SK-N-SH (cell line): Measurements from ENCODE around the gene NTSR1. TPM values are rescaled to one million over a fixed set of nuclear protein-coding genes. Genes with fewer than 3 reads are reported as not detected.

ENCODE experiments used
- CTCF ChIA-PET: fragments of 300-600, 350-600 bp; formaldehyde crosslinking; extraction: SDS; loops from one replicate; lab custom pipeline; 2021; lab: Yijun Ruan, JAX
- POLR2A ChIA-PET: fragments of 350-600 bp; sonication (Branson Sonifier 250); formaldehyde crosslinking; extraction: SDS; loops from one replicate; lab custom pipeline; 2020; ENCODE audit warnings: antibody characterized with exemption, inconsistent platforms; lab: Yijun Ruan, JAX
- DNase-seq: peaks from one replicate; pipeline ENCODE4 v3.0.0; 2012
- H2AFZ ChIP-seq: fragments of 200-600 bp; sonication (generic); 2 replicates; pipeline ENCODE4 v1.8.1; 2016; ENCODE audit warnings: antibody characterized with exemption, mild to moderate bottlenecking, low read depth
- H3F3A ChIP-seq: fragments of 200-600 bp; sonication (generic); replicated peaks from 2 replicates; pipeline ENCODE3; 2016; ENCODE audit warnings: antibody characterized with exemption, mild to moderate bottlenecking; ENCODE audit not compliant: insufficient read depth
- H3K27ac ChIP-seq, 2 experiments: fragments of 200-500 bp in 1 of 2; fragments of 200-600 bp in 1 of 2; sonication (Bioruptor generic) in 1 of 2; sonication (generic), shearing (Covaris generic) in 1 of 2; 2 replicates each; pipeline versions ENCODE4 v1.5.1 to v1.6.1; 2014 to 2016; ENCODE audit warnings: low read depth in 2 of 2, inconsistent platforms in 1 of 2, low read length in 1 of 2, mild to moderate bottlenecking in 1 of 2, mixed read lengths in 1 of 2
- H3K27me3 ChIP-seq: fragments of 200-600 bp; sonication (generic), shearing (Covaris generic); 2 replicates; pipeline ENCODE4 v1.6.1; 2016; ENCODE audit warnings: mixed run types; ENCODE audit not compliant: insufficient read depth
- H3K36me3 ChIP-seq, 2 experiments: fragments of 200-500 bp in 1 of 2; fragments of 200-600 bp in 1 of 2; sonication (Bioruptor generic) in 1 of 2; sonication (generic) in 1 of 2; replicated peaks in 1 of 2; 2 replicates each; pipeline versions ENCODE3 to v1.5.1; 2014 to 2016; ENCODE audit warnings: low read length in 1 of 2, mild to moderate bottlenecking in 1 of 2; ENCODE audit not compliant: insufficient read depth in 2 of 2, control insufficient read depth in 1 of 2
- H3K4me1 ChIP-seq, 2 experiments: fragments of 200-500 bp in 1 of 2; fragments of 200-600 bp in 1 of 2; sonication (Bioruptor generic) in 1 of 2; sonication (generic), shearing (Covaris generic) in 1 of 2; 2 replicates each; pipeline versions ENCODE4 v1.5.1 to v1.6.1; 2014 to 2016; ENCODE audit warnings: low read depth in 1 of 2, low read length in 1 of 2, mixed run types in 1 of 2; ENCODE audit not compliant: insufficient read depth in 2 of 2, control insufficient read depth in 1 of 2
- H3K4me2 ChIP-seq: fragments of 200-600 bp; sonication (generic), shearing (Covaris generic); 2 replicates; pipeline ENCODE4 v1.6.1; 2017; ENCODE audit warnings: mixed run types
- H3K4me3 ChIP-seq, 2 experiments: fragments of 200-500 bp in 1 of 2; fragments of 200-600 bp in 1 of 2; sonication (Bioruptor generic) in 1 of 2; sonication (generic), shearing (Covaris generic) in 1 of 2; 2 replicates each; pipeline versions ENCODE4 v1.5.1 to v1.8.1; 2014 to 2016; ENCODE audit warnings: low read depth in 2 of 2, inconsistent platforms in 1 of 2, low read length in 1 of 2, mild to moderate bottlenecking in 1 of 2, mixed read lengths in 1 of 2, moderate library complexity in 1 of 2
- H3K79me2 ChIP-seq: fragments of 200-600 bp; sonication (generic); 2 replicates; pipeline ENCODE4 v1.8.1; 2017; ENCODE audit warnings: mild to moderate bottlenecking; ENCODE audit not compliant: insufficient read depth
- H3K9ac ChIP-seq: fragments of 200-600 bp; sonication (generic); 2 replicates; pipeline ENCODE4 v1.6.1; 2017; ENCODE audit warnings: mixed run types
- H3K9me2 ChIP-seq: fragments of 200-600 bp; sonication (generic); 2 replicates; pipeline ENCODE4 v1.6.1; 2017; ENCODE audit warnings: mixed run types
- H3K9me3 ChIP-seq: fragments of 200-600 bp; sonication (generic); 2 replicates; pipeline ENCODE4 v1.6.1; 2017; ENCODE audit warnings: mixed run types, mild to moderate bottlenecking, moderate library complexity
- H4K20me1 ChIP-seq: fragments of 200-600 bp; sonication (generic); 2 replicates; pipeline ENCODE4 v1.6.1; 2017; ENCODE audit warnings: mild to moderate bottlenecking, mixed run types; ENCODE audit not compliant: insufficient read depth
- CTCF ChIP-seq: fragments of 200-600 bp; sonication (generic); IDR thresholded peaks from 2 replicates; pipeline ENCODE4 v1.6.1; 2017; ENCODE audit warnings: antibody characterized with exemption, mild to moderate bottlenecking, moderate library complexity
- ELF1 ChIP-seq: IDR thresholded peaks from 2 replicates; pipeline ENCODE4 v1.4.0; 2012
- EP300 ChIP-seq, 2 experiments: IDR thresholded peaks; 2 replicates each; pipeline versions ENCODE4 v1.4.0 to v1.6.1; 2012; ENCODE audit warnings: borderline replicate concordance in 1 of 2, low read depth in 1 of 2, low read length in 1 of 2
- FOSL2 ChIP-seq: IDR thresholded peaks from 2 replicates; pipeline ENCODE4 v1.4.0; 2012; ENCODE audit warnings: low read depth, mild to moderate bottlenecking, moderate library complexity, borderline replicate concordance
- GATA2 ChIP-seq: sonication (generic); formaldehyde crosslinking; IDR thresholded peaks from 2 replicates; pipeline ENCODE4 v1.5.0; 2020; ENCODE audit warnings: mild to moderate bottlenecking, missing genetic modification reagents
- MAX ChIP-seq: IDR thresholded peaks from 2 replicates; pipeline ENCODE4 v1.4.0; 2012; ENCODE audit warnings: low read depth
- NFIC ChIP-seq: IDR thresholded peaks from 2 replicates; pipeline ENCODE4 v1.4.0; 2012; ENCODE audit warnings: borderline replicate concordance
- RFX5 ChIP-seq: IDR thresholded peaks from 2 replicates; pipeline ENCODE4 v1.6.1; 2012; ENCODE audit warnings: mild to moderate bottlenecking, improper control_type of control experiment, low read length
- RXRA ChIP-seq: IDR thresholded peaks from 2 replicates; pipeline ENCODE4 v1.4.0; 2012; ENCODE audit warnings: low read depth, mild to moderate bottlenecking, borderline replicate concordance
- SIN3A ChIP-seq: IDR thresholded peaks from 2 replicates; pipeline ENCODE4 v1.6.1; 2012; ENCODE audit warnings: low read depth, mild to moderate bottlenecking, low read length, moderate library complexity, borderline replicate concordance
- TEAD4 ChIP-seq: IDR thresholded peaks from 2 replicates; pipeline ENCODE4 v1.4.0; 2012; ENCODE audit warnings: mild to moderate bottlenecking, borderline replicate concordance; ENCODE audit not compliant: insufficient read depth
- YY1 ChIP-seq: IDR thresholded peaks from 2 replicates; pipeline ENCODE4 v1.4.0; 2012; ENCODE audit warnings: low read depth, mild to moderate bottlenecking
- WGBS: methylation state at CpG from one replicate; pipeline ENCODE4 v1.1.6; 2017; ENCODE audit warnings: low lambda C conversion rate; 5-methylcytosine and 5-hydroxymethylcytosine counted together
- polyA plus RNA-seq, 3 experiments: library from polyadenylated mRNA; depleted of rRNA; stranded (reverse); fragments of >200 nt; gene quantifications; 2 replicates each; pipeline ENCODE4 v1.2.3, GENCODE V29; 2012

Gene NTSR1
- polyA plus RNA-seq, 1 of the 3 experiments (the other 2 are of a cell fraction): 8.2 TPM

GRCh38 chr20:62676976-62677375 lies 31.7 kb upstream of the NTSR1 start:
- H3K27me3 ChIP-seq: no peaks in the 10 kb centered on the region
- POLR2A ChIA-PET: no interaction called here
- CTCF ChIA-PET: interaction anchor here (3.4 kb wide), 1 partner anchor 115 kb away, joined by 24 read pairs; no protein-coding TSS in a partner anchor

GRCh38 chr20:62677678-62678077 lies 31.0 kb upstream of the NTSR1 start:
- no peak overlapping the region for H3K4me3 ChIP-seq
- H3K27me3 ChIP-seq: no peaks in the 10 kb centered on the region
- H3K4me1 ChIP-seq: peaks cover 0 to 4% of the 10 kb centered on the region in 2 experiments; a peak in 1 of 4 replicates
- no peak overlapping the region for H2AFZ ChIP-seq
- H3K27ac ChIP-seq: no peak overlapping the region
- no peaks in the 10 kb centered on the region for H3K36me3 ChIP-seq
- no peak overlapping the region for H3K4me2 ChIP-seq
- ChIA-PET CTCF (interaction anchor here (3.4 kb wide), 1 partner anchor 114 kb away, joined by 24 read pairs; no protein-coding TSS in a partner anchor), POLR2A (no interaction called here)
- H3F3A ChIP-seq: no peaks in the 10 kb centered on the region
- no peaks in the 10 kb centered on the region for H3K9me2 ChIP-seq
- DNase-seq: no peak
- whole genome bisulfite sequencing: 77% methylated on average over 9 of the region's 10 CpGs
- TF ChIP-seq NFIC (no peak), FOSL2 (no peak), YY1 (no peak), MAX (no peak), TEAD4 (no peak)
- H3K9me3 ChIP-seq: no peaks in the 10 kb centered on the region
- no peak overlapping the region for H3K9ac ChIP-seq
- H4K20me1 ChIP-seq: no peaks in the 10 kb centered on the region
- H3K79me2 ChIP-seq: no peaks in the 10 kb centered on the region

More at GRCh38 chr20:62676976-62677375, 31.7 kb upstream of the NTSR1 start:
- no peaks in the 10 kb centered on the region for H3F3A ChIP-seq
- no peaks in the 10 kb centered on the region for H3K36me3 ChIP-seq
- H3K9me3 ChIP-seq: no peaks in the 10 kb centered on the region
- H3K79me2 ChIP-seq: no peaks in the 10 kb centered on the region
- no peaks in the 10 kb centered on the region for H4K20me1 ChIP-seq
- H3K4me2 ChIP-seq: no peak overlapping the region
- no peak overlapping the region for H3K9ac ChIP-seq
- no peak overlapping the region for H3K27ac ChIP-seq
- no peak overlapping the region for H2AFZ ChIP-seq
- no peak overlapping the region for H3K4me3 ChIP-seq
- TF ChIP-seq RXRA: no peak
- no peak for TF ChIP-seq CTCF
- TF ChIP-seq RFX5: no peak
- no peak for TF ChIP-seq EP300 (IDR thresholded peaks at IDR 0.05; ENCODE audit: borderline replicate concordance in 1 of 2, low read depth in 1 of 2, low read length in 1 of 2)
- TF ChIP-seq ELF1: no peak
- TF ChIP-seq GATA2 (CRISPR knock-in tag): no peak
- no peak for TF ChIP-seq SIN3A
- 83% methylated on average over 9 of the region's 9 CpGs for WGBS
- no peaks in the 10 kb centered on the region for H3K9me2 ChIP-seq
- peaks cover 0 to 4% of the 10 kb centered on the region in 2 experiments; a peak in 1 of 4 replicates for H3K4me1 ChIP-seq
- DNase-seq: no peak
